AG10803 (cell line): Measurements from ENCODE around the gene CD48.
"Not testable (repeated sequence)": the region's sequence is repeated elsewhere in the genome, so short reads cannot be mapped to it uniquely, and the experiment has no call there.

Source experiments
- DNase-seq: peaks from one replicate; pipeline ENCODE4 v3.0.0; 2010; ENCODE audit warnings: low read depth
- H3K4me3 ChIP-seq: 2 replicates; pipeline ENCODE4 v1.5.1; 2011; ENCODE audit warnings: mild to moderate bottlenecking, low read length, control low read depth
- TF ChIP-seq, protein P1 (sequence below): conservative IDR thresholded peaks from 2 replicates; pipeline ENCODE4 v1.5.1; 2011; ENCODE audit warnings: mild to moderate bottlenecking, low read length, control low read depth, inconsistent platforms

CD48 gene

DNA sequence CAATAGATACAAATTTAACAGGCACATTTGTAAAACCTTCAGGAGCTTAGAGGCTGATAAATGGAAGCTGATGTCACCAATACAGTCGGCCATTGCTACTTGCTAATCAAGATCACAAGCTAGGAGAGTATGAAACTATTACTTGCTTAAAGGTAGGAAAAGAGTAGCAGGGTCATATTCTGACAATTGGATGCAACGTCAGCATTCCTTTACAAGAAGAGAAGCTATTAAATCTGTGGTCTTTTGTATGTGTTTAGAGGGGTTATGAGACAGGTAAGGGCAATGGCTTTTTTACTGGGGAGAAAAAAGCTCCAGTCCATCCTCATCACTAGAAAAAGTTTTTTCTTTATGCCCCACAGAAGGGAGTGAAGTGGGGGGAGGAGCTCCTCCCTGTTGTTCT, 11.7 kb upstream of the CD48 start:
- TF ChIP-seq, protein P1, sequence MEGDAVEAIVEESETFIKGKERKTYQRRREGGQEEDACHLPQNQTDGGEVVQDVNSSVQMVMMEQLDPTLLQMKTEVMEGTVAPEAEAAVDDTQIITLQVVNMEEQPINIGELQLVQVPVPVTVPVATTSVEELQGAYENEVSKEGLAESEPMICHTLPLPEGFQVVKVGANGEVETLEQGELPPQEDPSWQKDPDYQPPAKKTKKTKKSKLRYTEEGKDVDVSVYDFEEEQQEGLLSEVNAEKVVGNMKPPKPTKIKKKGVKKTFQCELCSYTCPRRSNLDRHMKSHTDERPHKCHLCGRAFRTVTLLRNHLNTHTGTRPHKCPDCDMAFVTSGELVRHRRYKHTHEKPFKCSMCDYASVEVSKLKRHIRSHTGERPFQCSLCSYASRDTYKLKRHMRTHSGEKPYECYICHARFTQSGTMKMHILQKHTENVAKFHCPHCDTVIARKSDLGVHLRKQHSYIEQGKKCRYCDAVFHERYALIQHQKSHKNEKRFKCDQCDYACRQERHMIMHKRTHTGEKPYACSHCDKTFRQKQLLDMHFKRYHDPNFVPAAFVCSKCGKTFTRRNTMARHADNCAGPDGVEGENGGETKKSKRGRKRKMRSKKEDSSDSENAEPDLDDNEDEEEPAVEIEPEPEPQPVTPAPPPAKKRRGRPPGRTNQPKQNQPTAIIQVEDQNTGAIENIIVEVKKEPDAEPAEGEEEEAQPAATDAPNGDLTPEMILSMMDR, result no peak
- no peak for DNase-seq
- H3K4me3 ChIP-seq, result no peak overlapping the region

DNA sequence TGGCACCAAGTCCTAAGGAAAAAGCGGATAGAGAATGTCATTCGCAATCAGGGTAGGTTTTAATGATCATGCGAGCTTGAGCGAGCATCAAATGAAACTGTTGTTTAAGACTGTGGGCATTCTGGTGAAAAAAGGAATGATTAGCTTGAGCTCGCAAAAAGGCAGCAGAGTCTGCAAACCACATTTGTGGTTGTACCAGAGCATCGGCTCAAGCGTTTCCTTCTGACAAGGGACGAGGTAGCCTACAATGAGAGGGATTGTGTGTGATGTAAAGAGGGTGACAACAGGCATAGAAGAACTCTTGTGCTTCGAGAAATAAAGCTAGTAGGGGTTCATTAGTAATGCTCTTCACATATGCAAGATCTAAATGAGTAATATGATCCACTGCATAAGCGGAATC, 11.1 kb upstream of the CD48 start:
- TF ChIP-seq, protein P1, result no peak
- no peak for DNase-seq

DNA sequence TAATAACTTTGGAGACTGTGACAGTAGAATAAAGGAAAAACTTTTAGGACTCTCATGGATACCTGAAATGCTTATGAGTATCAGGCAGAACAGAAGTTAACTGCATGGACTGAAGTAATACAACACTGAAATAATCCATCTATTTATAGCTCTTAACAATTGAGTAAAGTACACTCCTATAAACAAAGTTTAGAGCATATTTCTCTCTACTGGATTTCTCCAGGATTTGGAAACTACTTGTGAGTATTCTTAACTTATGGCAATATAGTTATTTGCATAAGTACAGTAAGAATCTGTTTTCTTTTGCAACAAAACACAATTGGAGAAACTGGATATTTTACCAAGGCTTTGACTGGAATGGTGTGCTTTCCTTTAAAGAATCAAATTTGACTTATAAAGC, 9.9 kb upstream of the CD48 start:
- TF ChIP-seq, protein P1, result no peak
- no peak for DNase-seq
- H3K4me3 ChIP-seq, result no peak overlapping the region

More for the DNA sequence above, 11.1 kb upstream of the CD48 start:
- H3K4me3 ChIP-seq, result no peak overlapping the region

DNA sequence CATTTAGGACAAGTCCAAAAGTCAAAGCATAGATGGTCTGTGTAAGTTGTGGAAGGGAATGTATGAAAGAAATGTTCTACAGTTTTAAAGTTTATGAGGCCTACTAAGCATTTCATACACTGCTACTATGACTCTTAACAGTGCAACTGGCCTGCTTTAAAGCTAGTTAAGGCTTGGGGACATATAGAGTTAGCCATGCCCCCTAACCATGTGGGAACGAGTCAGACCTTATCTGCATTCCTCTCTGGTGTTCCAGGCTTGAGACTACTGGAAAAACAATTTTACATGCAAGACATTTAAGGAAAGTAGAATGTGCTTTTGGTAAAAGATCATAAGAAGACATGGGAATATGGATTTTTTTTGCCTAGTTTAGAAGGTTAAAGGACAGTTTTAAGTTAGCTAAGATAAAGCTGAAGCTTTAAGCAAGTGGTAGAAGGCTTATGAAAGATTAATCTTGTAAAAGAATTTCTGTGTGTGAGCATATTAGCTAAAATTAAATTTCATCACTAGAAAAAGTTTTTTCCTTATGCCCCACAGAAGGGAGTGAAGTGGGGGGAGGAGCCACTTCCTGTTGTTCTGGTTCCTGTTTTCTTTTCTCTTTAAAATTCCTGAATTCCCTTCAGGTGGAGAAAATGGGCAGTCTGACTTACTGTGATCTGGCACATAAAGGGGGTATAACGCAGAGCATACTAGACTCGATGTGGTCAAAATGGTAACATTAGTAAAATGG, 8.9 kb upstream of the CD48 start:
- no peak overlapping the region for H3K4me3 ChIP-seq
- DNase-seq, result no peak
- TF ChIP-seq, protein P1, result no peak

DNA sequence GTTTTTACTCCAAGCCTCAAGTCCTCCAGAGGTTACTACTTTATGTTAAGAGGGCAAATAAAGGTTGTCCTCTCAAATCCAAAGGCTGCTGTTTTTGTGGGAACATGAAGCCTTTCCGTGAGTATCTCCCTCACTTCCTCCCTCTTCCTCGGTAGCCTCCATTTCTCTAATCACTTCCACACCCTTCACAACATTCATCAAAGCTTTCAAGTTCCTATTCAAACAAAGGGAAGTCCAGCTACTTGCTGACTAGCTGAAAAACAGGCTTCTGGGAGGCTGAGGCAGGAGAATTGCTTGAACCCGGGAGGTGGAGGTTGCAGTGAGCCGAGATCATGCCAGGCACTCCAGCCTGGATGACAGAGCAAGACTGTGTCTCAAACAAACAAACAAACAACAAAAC, 6.6 kb upstream of the CD48 start:
- no peak for DNase-seq
- TF ChIP-seq, protein P1, result no peak
- no peak overlapping the region for H3K4me3 ChIP-seq

DNA sequence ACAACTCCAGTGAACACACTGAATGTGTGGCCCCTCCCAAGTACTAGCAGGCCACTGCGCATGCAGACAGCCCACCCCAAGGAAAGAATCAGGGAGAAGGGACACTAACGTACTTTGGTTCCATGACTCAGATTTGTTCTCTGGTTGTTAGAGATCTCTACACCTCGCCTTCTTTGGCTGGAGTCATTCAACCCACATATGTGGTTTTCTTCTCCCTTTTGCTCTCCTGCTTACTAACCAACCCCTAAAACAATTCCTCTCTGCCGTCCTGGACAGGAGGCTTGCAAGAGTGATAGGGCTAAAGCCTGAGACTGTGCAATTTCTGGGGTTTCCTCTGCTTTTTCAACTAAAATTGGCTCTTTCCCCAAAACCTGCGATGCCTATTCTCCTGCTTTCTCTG, 5.7 kb upstream of the CD48 start:
- TF ChIP-seq, protein P1, result no peak
- DNase-seq, result no peak
- no peak overlapping the region for H3K4me3 ChIP-seq

DNA sequence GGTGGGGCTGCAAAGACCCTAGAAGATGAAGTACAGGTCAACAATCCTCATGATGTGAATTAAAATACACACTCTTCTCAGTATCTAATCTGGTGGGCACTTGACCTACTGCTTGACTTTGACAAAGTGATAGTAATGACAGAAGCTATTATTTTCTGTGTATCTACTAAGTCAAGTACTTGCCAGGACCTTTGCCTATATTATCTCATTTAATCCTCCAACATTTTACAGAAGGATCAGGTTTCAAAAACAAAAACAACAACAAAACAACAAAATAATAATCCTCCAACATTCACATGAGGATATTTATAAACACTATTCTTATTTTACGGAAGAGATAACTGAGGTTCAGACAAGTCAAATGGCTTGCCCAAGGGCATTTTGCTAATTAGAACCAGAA, 4.4 kb upstream of the CD48 start:
- TF ChIP-seq, protein P1, result no peak
- no peak overlapping the region for H3K4me3 ChIP-seq
- DNase-seq, result no peak

DNA sequence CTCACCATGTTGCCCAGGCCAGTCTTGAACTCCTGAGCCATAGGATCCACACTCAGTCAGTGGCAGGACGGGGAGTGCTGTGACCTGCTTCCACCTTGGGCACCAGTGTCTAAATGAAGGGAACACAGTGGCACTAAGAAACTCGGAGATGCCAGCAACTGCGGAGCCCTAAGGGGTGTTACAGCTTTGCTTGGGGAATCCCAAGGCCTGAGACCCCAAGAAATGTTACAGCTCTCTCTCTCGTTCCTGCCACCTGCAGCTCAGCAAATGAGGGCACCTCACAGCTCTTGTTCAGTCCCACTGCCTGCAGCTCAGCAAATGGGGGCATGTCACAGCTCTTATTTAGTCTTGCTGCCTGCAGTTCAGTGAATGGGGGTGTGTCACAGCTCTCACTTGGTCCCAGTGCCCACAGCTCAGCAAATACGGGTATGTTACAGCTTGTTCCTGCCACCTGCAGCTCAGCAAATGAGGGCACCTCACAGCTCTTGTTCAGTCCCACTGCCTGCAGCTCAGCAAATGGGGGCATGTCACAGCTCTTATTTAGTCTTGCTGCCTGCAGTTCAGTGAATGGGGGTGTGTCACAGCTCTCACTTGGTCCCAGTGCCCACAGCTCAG, 2.5 kb upstream of the CD48 start:
- not testable (repeated sequence) for DNase-seq

More for the DNA sequence above, 2.5 kb upstream of the CD48 start:
- H3K4me3 ChIP-seq, result not testable (repeated sequence)
